ENCODE results near the gene HBS1L. TPM values are rescaled to one million over a fixed set of nuclear protein-coding genes. Genes with fewer than 3 reads are reported as not detected.

HBS1L gene
- total and polyA plus RNA-seq, 9 of the 15 experiments (the other 6 are each of a cell fraction or from before 2014, with no cell fraction given): 101 to 199 (median 145) TPM

DNA sequence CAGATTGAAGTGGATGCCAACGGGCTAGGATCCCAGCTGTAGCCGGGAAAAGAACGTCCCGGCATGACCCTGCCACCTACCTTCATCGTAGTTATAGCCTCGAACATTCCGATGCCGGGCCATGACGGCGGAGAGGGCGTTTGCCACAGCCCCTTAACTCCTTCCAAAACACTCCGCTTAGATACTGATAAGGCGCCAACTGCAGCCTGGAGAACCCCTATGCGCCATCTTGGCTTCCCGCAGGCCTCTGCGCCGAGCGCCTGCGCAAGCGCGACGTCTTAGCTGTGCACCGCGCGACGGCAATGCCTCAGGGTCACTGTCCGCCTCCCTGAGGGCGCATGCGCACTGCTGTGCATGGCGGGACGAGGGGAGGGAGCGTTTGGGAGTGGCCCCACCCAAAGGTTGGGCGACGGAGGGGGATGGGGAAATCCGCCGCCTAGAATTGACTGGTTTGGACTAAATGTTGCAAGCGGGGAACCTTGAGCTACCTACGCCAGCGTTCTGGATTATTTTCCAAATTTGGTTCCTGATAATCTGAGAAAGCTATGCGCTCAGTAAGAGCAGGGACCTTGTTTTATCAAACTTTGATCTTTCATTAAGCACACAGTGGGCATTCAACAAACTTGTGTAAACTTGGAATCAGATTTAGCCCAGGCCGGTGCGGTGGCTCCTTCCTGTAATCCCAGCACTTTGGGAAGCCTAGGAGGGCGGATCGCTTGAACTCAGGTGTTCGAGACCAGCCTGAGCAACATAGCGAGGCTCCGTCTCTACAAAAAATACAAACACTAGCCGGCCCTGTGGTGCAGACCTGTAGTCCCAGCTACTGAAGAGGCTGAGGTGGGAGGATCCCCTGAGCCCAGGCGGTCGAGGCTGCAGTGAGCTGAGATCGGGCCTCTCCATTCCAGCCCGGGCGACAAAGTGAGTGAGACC is at the start of gene HBS1L (continued):
- TF ChIP-seq, protein P1, sequence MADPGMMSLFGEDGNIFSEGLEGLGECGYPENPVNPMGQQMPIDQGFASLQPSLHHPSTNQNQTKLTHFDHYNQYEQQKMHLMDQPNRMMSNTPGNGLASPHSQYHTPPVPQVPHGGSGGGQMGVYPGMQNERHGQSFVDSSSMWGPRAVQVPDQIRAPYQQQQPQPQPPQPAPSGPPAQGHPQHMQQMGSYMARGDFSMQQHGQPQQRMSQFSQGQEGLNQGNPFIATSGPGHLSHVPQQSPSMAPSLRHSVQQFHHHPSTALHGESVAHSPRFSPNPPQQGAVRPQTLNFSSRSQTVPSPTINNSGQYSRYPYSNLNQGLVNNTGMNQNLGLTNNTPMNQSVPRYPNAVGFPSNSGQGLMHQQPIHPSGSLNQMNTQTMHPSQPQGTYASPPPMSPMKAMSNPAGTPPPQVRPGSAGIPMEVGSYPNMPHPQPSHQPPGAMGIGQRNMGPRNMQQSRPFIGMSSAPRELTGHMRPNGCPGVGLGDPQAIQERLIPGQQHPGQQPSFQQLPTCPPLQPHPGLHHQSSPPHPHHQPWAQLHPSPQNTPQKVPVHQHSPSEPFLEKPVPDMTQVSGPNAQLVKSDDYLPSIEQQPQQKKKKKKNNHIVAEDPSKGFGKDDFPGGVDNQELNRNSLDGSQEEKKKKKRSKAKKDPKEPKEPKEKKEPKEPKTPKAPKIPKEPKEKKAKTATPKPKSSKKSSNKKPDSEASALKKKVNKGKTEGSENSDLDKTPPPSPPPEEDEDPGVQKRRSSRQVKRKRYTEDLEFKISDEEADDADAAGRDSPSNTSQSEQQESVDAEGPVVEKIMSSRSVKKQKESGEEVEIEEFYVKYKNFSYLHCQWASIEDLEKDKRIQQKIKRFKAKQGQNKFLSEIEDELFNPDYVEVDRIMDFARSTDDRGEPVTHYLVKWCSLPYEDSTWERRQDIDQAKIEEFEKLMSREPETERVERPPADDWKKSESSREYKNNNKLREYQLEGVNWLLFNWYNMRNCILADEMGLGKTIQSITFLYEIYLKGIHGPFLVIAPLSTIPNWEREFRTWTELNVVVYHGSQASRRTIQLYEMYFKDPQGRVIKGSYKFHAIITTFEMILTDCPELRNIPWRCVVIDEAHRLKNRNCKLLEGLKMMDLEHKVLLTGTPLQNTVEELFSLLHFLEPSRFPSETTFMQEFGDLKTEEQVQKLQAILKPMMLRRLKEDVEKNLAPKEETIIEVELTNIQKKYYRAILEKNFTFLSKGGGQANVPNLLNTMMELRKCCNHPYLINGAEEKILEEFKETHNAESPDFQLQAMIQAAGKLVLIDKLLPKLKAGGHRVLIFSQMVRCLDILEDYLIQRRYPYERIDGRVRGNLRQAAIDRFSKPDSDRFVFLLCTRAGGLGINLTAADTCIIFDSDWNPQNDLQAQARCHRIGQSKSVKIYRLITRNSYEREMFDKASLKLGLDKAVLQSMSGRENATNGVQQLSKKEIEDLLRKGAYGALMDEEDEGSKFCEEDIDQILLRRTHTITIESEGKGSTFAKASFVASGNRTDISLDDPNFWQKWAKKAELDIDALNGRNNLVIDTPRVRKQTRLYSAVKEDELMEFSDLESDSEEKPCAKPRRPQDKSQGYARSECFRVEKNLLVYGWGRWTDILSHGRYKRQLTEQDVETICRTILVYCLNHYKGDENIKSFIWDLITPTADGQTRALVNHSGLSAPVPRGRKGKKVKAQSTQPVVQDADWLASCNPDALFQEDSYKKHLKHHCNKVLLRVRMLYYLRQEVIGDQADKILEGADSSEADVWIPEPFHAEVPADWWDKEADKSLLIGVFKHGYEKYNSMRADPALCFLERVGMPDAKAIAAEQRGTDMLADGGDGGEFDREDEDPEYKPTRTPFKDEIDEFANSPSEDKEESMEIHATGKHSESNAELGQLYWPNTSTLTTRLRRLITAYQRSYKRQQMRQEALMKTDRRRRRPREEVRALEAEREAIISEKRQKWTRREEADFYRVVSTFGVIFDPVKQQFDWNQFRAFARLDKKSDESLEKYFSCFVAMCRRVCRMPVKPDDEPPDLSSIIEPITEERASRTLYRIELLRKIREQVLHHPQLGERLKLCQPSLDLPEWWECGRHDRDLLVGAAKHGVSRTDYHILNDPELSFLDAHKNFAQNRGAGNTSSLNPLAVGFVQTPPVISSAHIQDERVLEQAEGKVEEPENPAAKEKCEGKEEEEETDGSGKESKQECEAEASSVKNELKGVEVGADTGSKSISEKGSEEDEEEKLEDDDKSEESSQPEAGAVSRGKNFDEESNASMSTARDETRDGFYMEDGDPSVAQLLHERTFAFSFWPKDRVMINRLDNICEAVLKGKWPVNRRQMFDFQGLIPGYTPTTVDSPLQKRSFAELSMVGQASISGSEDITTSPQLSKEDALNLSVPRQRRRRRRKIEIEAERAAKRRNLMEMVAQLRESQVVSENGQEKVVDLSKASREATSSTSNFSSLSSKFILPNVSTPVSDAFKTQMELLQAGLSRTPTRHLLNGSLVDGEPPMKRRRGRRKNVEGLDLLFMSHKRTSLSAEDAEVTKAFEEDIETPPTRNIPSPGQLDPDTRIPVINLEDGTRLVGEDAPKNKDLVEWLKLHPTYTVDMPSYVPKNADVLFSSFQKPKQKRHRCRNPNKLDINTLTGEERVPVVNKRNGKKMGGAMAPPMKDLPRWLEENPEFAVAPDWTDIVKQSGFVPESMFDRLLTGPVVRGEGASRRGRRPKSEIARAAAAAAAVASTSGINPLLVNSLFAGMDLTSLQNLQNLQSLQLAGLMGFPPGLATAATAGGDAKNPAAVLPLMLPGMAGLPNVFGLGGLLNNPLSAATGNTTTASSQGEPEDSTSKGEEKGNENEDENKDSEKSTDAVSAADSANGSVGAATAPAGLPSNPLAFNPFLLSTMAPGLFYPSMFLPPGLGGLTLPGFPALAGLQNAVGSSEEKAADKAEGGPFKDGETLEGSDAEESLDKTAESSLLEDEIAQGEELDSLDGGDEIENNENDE (IDR thresholded peaks at IDR 0.05; ENCODE audit: low read depth, low read length): no peak
- TF ChIP-seq MYNN (IDR thresholded peaks at IDR 0.05) (no peak; the same call in 1 of the 2 replicates), MYNN (CRISPR knock-in tag; IDR thresholded peaks at IDR 0.05) (no peak), ZNF324 (CRISPR knock-in tag; IDR thresholded peaks at IDR 0.05) (no peak), TCF7L2 (IDR thresholded peaks at IDR 0.05; ENCODE audit: low read depth, low read length) (0 out of 2 replicates have a peak, but pooled peaks have one; percentile 3), RBBP5 (IDR thresholded peaks at IDR 0.05; ENCODE audit: borderline replicate concordance, insufficient read depth, low read length, poor library complexity, severe bottlenecking) (peak; percentile 91), SMC3 (conservative IDR thresholded peaks at IDR 0.05; ENCODE audit: insufficient read depth, low read depth, low read length) (no peak)
- TF ChIP-seq, protein P2, sequence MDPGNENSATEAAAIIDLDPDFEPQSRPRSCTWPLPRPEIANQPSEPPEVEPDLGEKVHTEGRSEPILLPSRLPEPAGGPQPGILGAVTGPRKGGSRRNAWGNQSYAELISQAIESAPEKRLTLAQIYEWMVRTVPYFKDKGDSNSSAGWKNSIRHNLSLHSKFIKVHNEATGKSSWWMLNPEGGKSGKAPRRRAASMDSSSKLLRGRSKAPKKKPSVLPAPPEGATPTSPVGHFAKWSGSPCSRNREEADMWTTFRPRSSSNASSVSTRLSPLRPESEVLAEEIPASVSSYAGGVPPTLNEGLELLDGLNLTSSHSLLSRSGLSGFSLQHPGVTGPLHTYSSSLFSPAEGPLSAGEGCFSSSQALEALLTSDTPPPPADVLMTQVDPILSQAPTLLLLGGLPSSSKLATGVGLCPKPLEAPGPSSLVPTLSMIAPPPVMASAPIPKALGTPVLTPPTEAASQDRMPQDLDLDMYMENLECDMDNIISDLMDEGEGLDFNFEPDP (CRISPR knock-in tag; IDR thresholded peaks at IDR 0.05): no peak
- TF ChIP-seq, protein P3, sequence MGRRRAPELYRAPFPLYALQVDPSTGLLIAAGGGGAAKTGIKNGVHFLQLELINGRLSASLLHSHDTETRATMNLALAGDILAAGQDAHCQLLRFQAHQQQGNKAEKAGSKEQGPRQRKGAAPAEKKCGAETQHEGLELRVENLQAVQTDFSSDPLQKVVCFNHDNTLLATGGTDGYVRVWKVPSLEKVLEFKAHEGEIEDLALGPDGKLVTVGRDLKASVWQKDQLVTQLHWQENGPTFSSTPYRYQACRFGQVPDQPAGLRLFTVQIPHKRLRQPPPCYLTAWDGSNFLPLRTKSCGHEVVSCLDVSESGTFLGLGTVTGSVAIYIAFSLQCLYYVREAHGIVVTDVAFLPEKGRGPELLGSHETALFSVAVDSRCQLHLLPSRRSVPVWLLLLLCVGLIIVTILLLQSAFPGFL (CRISPR knock-in tag; IDR thresholded peaks at IDR 0.05): peak; percentile 74; the same call in 1 of the 2 replicates
